ENCODE results near the gene C10orf143.
"Not testable (repeated sequence)": the region's sequence is repeated elsewhere in the genome, so short reads cannot be mapped to it uniquely, and the experiment has no call there.

C10orf143 gene

GRCh38 chr10:130026670-130027456 lies 83.8 kb downstream of the C10orf143 start:
- no peak overlapping the region for H3K4me3 Mint-ChIP-seq

GRCh38 chr10:130025811-130026485 lies 84.7 kb downstream of the C10orf143 start:
- Mint-ChIP-seq H3K9me3 (no peaks in the 10 kb centered on the region), H3K36me3 (ENCODE audit: insufficient read depth) (no peaks in the 10 kb centered on the region), H3K4me1 (ENCODE audit: low read depth in 2 of 2) (no peaks in the 10 kb centered on the region), H3K27ac (no peak overlapping the region), H3K27me3 (peaks cover 0 to 20% of the 10 kb centered on the region in 2 donors), H3K4me3 (no peak overlapping the region)
- no peak for DNase-seq
- ATAC-seq (replicated peaks), result no peak

More at GRCh38 chr10:130026670-130027456, 83.8 kb downstream of the C10orf143 start:
- Mint-ChIP-seq H3K36me3 (ENCODE audit: insufficient read depth) (no peaks in the 10 kb centered on the region), H3K27me3 (peaks cover 0 to 18% of the 10 kb centered on the region in 2 donors), H3K27ac (no peak overlapping the region), H3K4me1 (ENCODE audit: low read depth in 2 of 2) (no peaks in the 10 kb centered on the region), H3K9me3 (no peaks in the 10 kb centered on the region)
- DNase-seq (no peak), ATAC-seq (replicated peaks) (no peak)

GRCh38 chr10:130025326-130025725 lies 85.3 kb downstream of the C10orf143 start:
- no peak overlapping the region for H3K27ac Mint-ChIP-seq
- H3K4me1 Mint-ChIP-seq (ENCODE audit: low read depth in 2 of 2), result no peaks in the 10 kb centered on the region
- DNase-seq, result no peak
- no peaks in the 10 kb centered on the region for H3K36me3 Mint-ChIP-seq (ENCODE audit: insufficient read depth)
- no peak overlapping the region for H3K4me3 Mint-ChIP-seq
- no peaks in the 10 kb centered on the region for H3K9me3 Mint-ChIP-seq
- ATAC-seq (replicated peaks), result no peak
- H3K27me3 Mint-ChIP-seq, result peaks cover 0 to 27% of the 10 kb centered on the region in 2 donors

GRCh38 chr10:130024779-130025325 lies 85.8 kb downstream of the C10orf143 start:
- no peak overlapping the region for H3K4me3 Mint-ChIP-seq
- no peaks in the 10 kb centered on the region for H3K4me1 Mint-ChIP-seq (ENCODE audit: low read depth in 2 of 2)
- no peaks in the 10 kb centered on the region for H3K9me3 Mint-ChIP-seq
- no peak overlapping the region for H3K27ac Mint-ChIP-seq
- ATAC-seq (replicated peaks), result no peak
- no peaks in the 10 kb centered on the region for H3K36me3 Mint-ChIP-seq (ENCODE audit: insufficient read depth)
- no peak for DNase-seq
- peaks cover 0 to 29% of the 10 kb centered on the region in 2 donors for H3K27me3 Mint-ChIP-seq

- H3K27ac Mint-ChIP-seq; H3K4me3 Mint-ChIP-seq; DNase-seq; ATAC-seq (replicated peaks); H3K36me3 Mint-ChIP-seq (ENCODE audit: insufficient read depth); H3K9me3 Mint-ChIP-seq; H3K4me1 Mint-ChIP-seq (ENCODE audit: low read depth in 2 of 2): not testable (repeated sequence)
- peaks cover 0 to 29% of the 10 kb centered on the region in 2 donors for H3K27me3 Mint-ChIP-seq
These were observed 86.3 kb downstream of the C10orf143 start for GRCh38 chr10:130024326-130024725.

- no peaks in the 10 kb centered on the region for H3K4me1 Mint-ChIP-seq (ENCODE audit: low read depth in 2 of 2)
- H3K9me3 Mint-ChIP-seq, result no peaks in the 10 kb centered on the region
- no peaks in the 10 kb centered on the region for H3K36me3 Mint-ChIP-seq (ENCODE audit: insufficient read depth)
- H3K4me3 Mint-ChIP-seq, result no peak overlapping the region
- peaks cover 0 to 29% of the 10 kb centered on the region in 2 donors for H3K27me3 Mint-ChIP-seq
- no peak overlapping the region for H3K27ac Mint-ChIP-seq
- ATAC-seq (replicated peaks), result no peak
- no peak for DNase-seq
These were observed 87.0 kb downstream of the C10orf143 start for GRCh38 chr10:130023454-130024230.

GRCh38 chr10:130022511-130023299 lies 87.9 kb downstream of the C10orf143 start:
- Mint-ChIP-seq H3K4me3 (no peak overlapping the region), H3K4me1 (ENCODE audit: low read depth in 2 of 2) (no peaks in the 10 kb centered on the region), H3K27me3 (peaks cover 0 to 29% of the 10 kb centered on the region in 2 donors), H3K27ac (no peak overlapping the region), H3K9me3 (no peaks in the 10 kb centered on the region), H3K36me3 (ENCODE audit: insufficient read depth) (no peaks in the 10 kb centered on the region)
- ATAC-seq (replicated peaks) (no peak), DNase-seq (no peak)

GRCh38 chr10:130022086-130022485 lies 88.5 kb downstream of the C10orf143 start:
- Mint-ChIP-seq H3K4me1 (ENCODE audit: low read depth in 2 of 2) (no peaks in the 10 kb centered on the region), H3K4me3 (no peak overlapping the region), H3K36me3 (ENCODE audit: insufficient read depth) (no peaks in the 10 kb centered on the region), H3K27me3 (peaks cover 0 to 29% of the 10 kb centered on the region in 2 donors), H3K9me3 (no peaks in the 10 kb centered on the region), H3K27ac (no peak overlapping the region)
- DNase-seq (no peak), ATAC-seq (replicated peaks) (no peak)

- no peak for DNase-seq
- no peak for ATAC-seq (replicated peaks)
- H3K27ac Mint-ChIP-seq, result no peak overlapping the region
- H3K4me3 Mint-ChIP-seq, result no peak overlapping the region
- no peaks in the 10 kb centered on the region for H3K36me3 Mint-ChIP-seq (ENCODE audit: insufficient read depth)
- no peaks in the 10 kb centered on the region for H3K4me1 Mint-ChIP-seq (ENCODE audit: low read depth in 2 of 2)
- no peaks in the 10 kb centered on the region for H3K9me3 Mint-ChIP-seq
- peaks cover 0 to 29% of the 10 kb centered on the region in 2 donors for H3K27me3 Mint-ChIP-seq
These were observed 89.2 kb downstream of the C10orf143 start for GRCh38 chr10:130021383-130021950.

- Mint-ChIP-seq H3K4me1 (ENCODE audit: low read depth in 2 of 2) (no peaks in the 10 kb centered on the region), H3K36me3 (ENCODE audit: insufficient read depth) (no peaks in the 10 kb centered on the region), H3K27ac (no peak overlapping the region), H3K27me3 (peaks cover 0 to 29% of the 10 kb centered on the region in 2 donors), H3K9me3 (no peaks in the 10 kb centered on the region), H3K4me3 (no peak overlapping the region)
- ATAC-seq (replicated peaks) (no peak), DNase-seq (no peak)
These were observed 89.8 kb downstream of the C10orf143 start for GRCh38 chr10:130020651-130021382.

GRCh38 chr10:130018730-130019185 lies 91.9 kb downstream of the C10orf143 start:
- Mint-ChIP-seq H3K4me3 (no peak overlapping the region), H3K4me1 (ENCODE audit: low read depth in 2 of 2) (no peaks in the 10 kb centered on the region)

GRCh38 chr10:130018265-130018664 lies 92.4 kb downstream of the C10orf143 start:
- Mint-ChIP-seq H3K36me3 (ENCODE audit: insufficient read depth) (no peaks in the 10 kb centered on the region), H3K27ac (no peak overlapping the region), H3K4me1 (ENCODE audit: low read depth in 2 of 2) (no peaks in the 10 kb centered on the region), H3K27me3 (peaks cover 0 to 20% of the 10 kb centered on the region in 2 donors), H3K9me3 (no peaks in the 10 kb centered on the region), H3K4me3 (no peak overlapping the region)
- no peak for DNase-seq
- ATAC-seq (replicated peaks), result no peak

More at GRCh38 chr10:130018730-130019185, 91.9 kb downstream of the C10orf143 start:
- Mint-ChIP-seq H3K9me3 (no peaks in the 10 kb centered on the region), H3K27ac (no peak overlapping the region), H3K27me3 (peaks cover 0 to 22% of the 10 kb centered on the region in 2 donors), H3K36me3 (ENCODE audit: insufficient read depth) (no peaks in the 10 kb centered on the region)
- ATAC-seq (replicated peaks), result no peak
- DNase-seq, result no peak

All from effector memory CD8-positive, alpha-beta T cell (primary cell).